Mammary epithelial cell (primary cell): ENCODE measurements around the gene DHX15.

Source experiments
- CTCF ChIP-seq, 2 donors: IDR thresholded peaks in 1 of 2; conservative IDR thresholded peaks in 1 of 2; 2 replicates each; pipeline ENCODE4 v1.5.1; 2011 to 2012; ENCODE audit warnings: inconsistent platforms in 2 of 2, low read length in 2 of 2, mild to moderate bottlenecking in 2 of 2, control low read depth in 1 of 2, low read depth in 1 of 2; ENCODE audit not compliant: insufficient read depth in 1 of 2; ENCODE audit errors: extremely low read depth in 1 of 2
- EZH2 ChIP-seq: IDR thresholded peaks from 2 replicates; pipeline ENCODE4 v1.6.1; 2012; ENCODE audit warnings: low read length, inconsistent platforms, borderline replicate concordance

GRCh38 chr4:24559889-24560288 is 24.5 kb downstream of the DHX15 start:
- TF ChIP-seq CTCF (conservative IDR thresholded peaks at IDR 0.05 in 1 of 2, IDR thresholded peaks at IDR 0.05 in 1 of 2; ENCODE audit: extremely low read depth in 1 of 2, insufficient read depth in 1 of 2, low read depth in 1 of 2, low read length in 2 of 2), result peak in 1 of 2 donors; percentile 9
- no peak for TF ChIP-seq EZH2
